T-helper 9 cell (primary cell): ENCODE results near the gene LRTM2.
"Not testable (repeated sequence)": the region's sequence is repeated elsewhere in the genome, so short reads cannot be mapped to it uniquely, and the experiment has no call there.

Source experiments
- DNase-seq: peaks from one replicate; pipeline ENCODE4 v3.0.0-alpha.2; 2020

Gene LRTM2

GRCh38 chr12:1811281-1811947, 9.0 kb upstream of the LRTM2 start:
- peak; percentile 25 for DNase-seq

- DNase-seq = no peak
Observed at GRCh38 chr12:1811948-1812291, 8.4 kb upstream of the LRTM2 start.

DNA sequence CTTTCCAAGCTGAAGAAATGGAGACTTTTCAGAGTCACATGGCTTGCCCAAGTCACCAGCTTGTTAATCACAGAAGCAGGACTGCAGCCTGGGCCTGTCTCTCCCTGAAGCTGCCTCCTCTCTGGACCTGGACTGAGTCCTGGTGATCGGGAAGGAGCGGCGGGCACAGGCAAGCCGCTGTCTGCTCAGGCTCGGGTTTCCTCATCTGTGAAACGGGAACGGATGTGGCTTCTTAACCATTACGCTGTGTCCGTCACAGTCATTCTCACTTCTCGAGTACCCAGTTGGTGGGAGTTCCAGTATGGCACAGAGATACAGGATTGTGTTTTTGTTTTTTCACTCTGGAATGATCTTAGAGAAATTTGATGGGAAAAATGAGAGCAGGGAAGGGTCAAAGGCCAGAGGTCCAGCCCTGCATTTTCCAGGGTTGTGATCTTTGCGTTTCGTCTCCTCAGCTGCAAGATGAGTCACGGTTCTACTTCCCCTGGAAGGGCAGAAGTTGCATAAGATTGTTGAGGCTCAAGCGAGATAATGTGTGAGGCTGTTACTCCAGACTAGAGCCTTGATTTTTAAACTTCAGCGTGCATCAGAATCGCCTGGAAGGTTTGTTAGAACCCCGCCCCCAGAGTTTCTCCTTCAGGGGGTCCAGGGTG, 7.6 kb upstream of the LRTM2 start:
- no peak for DNase-seq

DNA sequence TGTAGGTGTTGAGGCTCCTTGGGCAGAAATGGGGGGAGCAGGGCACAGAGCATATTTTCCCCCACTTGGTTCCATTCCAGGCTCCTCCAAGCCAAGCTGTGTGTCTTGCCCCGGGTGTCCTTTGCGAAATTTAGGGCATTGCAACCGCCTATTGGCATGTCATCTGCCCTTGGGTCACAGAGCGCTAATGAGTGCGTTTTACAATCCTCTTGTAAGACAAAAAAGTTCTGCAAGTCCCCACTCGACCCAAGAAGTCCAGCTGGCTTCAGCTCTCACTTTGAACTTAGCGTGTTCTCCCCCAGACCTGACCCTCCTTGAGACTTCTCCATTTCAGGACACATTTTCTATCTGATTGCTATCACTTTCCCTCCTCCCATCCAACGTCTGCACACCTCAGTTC, 6.1 kb upstream of the LRTM2 start:
- DNase-seq = no peak

GRCh38 chr12:1815108-1815507, 5.3 kb upstream of the LRTM2 start:
- DNase-seq = no peak

- DNase-seq = no peak
Observed at GRCh38 chr12:1815814-1816729, 4.3 kb upstream of the LRTM2 start.

- DNase-seq = no peak
Observed at GRCh38 chr12:1816730-1817348, 3.5 kb upstream of the LRTM2 start.

GRCh38 chr12:1817928-1818327, 2.4 kb upstream of the LRTM2 start:
- DNase-seq = not testable (repeated sequence)

GRCh38 chr12:1819050-1819449, 1.3 kb upstream of the LRTM2 start:
- no peak for DNase-seq

GRCh38 chr12:1819571-1819970, 794 bp upstream of the LRTM2 start:
- no peak for DNase-seq

DNA sequence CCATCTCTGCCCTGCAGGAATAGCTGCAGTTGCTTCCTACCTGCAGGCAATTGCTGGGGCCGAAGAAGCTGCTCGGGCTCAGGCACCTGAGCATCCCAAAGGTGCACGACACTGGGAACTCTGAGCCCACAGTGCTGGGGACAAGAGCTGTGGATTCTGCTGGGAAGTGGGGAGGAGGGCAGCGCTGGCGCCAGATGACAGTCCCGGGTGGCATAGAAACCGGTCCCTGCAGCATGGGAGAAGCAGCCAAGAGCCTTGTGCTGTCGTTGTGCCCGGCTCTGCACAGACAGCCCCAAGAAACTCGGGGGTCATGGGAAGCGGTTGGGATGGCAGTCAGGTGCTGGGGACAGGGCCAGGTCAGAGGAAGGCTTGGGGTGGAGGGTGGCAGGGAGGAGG, 529 bp downstream of the LRTM2 start:
- DNase-seq = no peak

DNA sequence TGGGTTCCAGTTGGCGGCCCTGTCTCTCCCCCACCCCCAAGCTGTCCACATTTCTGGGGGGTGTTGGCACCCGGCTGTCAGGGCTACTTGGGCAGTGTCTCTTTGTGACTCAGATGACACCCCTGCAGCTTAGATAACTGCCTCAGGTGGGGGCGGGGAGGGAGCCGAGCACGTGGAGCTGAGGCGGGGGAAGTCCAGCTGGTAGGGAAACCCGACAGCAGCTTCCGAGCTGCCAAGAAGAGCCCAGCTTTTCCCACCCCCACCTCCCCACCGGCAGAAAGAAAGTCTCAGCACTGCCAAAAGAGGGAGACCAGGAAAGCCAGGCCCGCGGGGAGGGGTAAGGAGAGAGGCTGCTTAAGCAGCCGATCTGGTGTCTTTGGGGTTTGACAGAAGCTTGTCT, 1.4 kb downstream of the LRTM2 start:
- DNase-seq = no peak

DNA sequence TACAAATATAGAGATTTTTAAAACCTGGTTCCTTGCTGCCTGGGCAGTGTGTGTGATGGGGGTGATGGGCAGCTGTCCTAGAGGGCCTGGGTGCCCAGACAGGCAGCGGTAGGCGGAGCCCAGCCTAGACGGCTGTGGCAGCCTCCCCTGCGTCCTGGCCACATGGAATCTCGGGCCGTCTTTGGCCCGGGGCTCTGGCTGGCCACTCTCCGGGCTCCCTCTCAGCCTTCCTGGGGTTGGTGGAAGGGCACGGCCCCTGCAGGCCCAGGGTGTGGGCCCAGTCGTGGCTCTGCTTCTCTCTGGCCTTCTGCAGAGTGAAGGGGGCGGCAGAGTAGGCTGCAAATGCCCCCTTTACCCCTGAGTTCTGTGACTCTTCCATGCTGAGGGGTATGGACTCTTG, 2.3 kb downstream of the LRTM2 start:
- no peak for DNase-seq

- DNase-seq = no peak
Observed at GRCh38 chr12:1823237-1823636, 2.9 kb downstream of the LRTM2 start.

DNA sequence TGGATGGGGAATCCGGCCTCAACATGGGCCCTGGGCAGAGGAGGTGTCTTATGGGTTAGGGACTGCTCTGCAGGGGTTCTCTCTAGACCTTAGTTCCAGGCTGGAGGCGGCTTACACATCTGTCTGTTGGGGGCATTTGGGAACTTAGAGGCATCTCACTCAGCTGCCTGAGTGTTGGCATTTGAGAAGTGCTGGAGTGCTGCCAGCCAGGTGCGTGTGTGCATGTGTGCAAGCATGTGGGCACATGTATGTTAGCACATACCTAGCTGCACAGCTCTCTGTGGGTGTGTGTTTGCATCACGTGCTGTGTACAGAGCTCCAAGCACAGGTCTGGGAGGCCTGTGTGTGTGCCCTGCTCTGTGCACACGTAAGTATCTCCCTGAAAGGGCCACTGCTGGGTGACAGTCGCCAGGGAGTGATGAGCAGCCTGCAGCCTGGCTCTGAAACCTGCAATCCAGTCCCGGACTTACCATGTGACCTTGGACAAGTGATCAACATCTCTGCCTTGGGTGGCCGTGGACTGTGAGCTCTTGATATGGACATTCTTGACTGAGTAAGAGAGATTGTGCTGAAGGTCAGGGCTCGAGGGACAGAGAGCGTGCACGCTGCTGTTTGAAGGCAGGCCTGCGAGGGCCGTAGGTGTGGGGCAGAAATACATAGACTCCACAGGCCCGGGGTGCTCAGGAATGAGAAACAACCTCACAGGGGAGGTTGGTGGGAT, 5.2 kb downstream of the LRTM2 start:
- no peak for DNase-seq

- DNase-seq = no peak
Observed at GRCh38 chr12:1826401-1826800, 6.0 kb downstream of the LRTM2 start.

DNA sequence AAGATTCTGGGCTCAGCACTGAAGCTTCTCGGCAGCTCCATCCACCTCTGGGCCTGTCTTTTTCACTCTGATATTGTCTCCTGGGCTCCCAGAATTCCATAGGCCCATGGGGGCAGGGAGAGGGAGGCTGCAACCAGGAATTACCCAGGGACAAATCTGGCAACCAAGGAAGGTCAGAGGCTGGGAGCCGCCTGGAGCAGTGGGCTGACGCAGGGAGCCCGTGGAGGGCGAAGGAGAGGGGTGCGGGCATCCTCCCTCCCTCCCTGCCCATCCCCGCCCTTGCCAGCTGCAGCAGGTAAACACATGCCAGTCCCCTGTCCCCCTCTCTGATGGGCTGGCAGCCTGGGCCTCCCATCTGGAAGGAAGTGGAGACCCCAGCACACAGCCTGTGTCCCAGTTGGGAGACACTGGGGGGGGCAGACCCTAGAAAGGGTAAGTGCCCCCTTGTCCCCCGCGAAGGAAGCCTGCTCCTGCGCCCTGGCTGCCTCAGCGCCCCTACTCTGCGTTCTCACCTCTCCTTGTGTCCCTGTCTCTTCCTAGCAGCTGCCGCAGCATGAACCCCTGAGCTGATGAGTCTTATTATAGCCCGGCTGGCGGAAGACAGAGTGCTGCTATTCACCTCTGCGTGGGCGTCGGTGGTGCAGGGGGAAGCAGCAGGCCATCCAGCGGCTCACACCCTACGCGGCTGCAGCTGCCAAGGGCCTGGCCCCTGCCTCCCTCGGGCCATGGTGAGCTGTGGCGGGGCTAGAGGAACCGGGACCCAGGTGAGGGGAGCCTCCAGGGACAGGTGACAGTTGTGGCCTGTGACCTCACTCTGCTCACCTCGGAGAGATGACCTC, 6.7 kb downstream of the LRTM2 start:
- DNase-seq = no peak

- DNase-seq = no peak
Observed at GRCh38 chr12:1827826-1828805, 7.8 kb downstream of the LRTM2 start.

GRCh38 chr12:1828856-1829255, 8.5 kb downstream of the LRTM2 start:
- no peak for DNase-seq

- DNase-seq = no peak
Observed at GRCh38 chr12:1829306-1829900, 9.0 kb downstream of the LRTM2 start.
